Lower leg skin (tissue), 3 donors: ENCODE measurements around the gene CACNA1A.

Experiments used
- CTCF ChIP-seq, 3 donors: fragments of 450-650 bp; IDR thresholded peaks; one replicate each; pipeline ENCODE4 v1.5.1; 2016; ENCODE audit warnings: antibody characterized with exemption in 3 of 3, mild to moderate bottlenecking in 3 of 3, moderate library complexity in 2 of 3
- POLR2A ChIP-seq, 2 donors: fragments of 450-650 bp; IDR thresholded peaks; one replicate each; pipeline ENCODE4 v1.6.1; 2016 to 2017; ENCODE audit warnings: antibody characterized with exemption in 2 of 2, mild to moderate bottlenecking in 1 of 2, moderate library complexity in 1 of 2

GRCh38 chr19:13314761-13315160 lies 191.5 kb downstream of the CACNA1A start:
- no peak for TF ChIP-seq CTCF (IDR thresholded peaks at IDR 0.05)
- no peak for TF ChIP-seq POLR2A (IDR thresholded peaks at IDR 0.05)
